HG03342 (cell line): ENCODE measurements around the gene TRDMT1.
"Not testable (repeated sequence)": the region's sequence is repeated elsewhere in the genome, so short reads cannot be mapped to it uniquely, and the experiment has no call there.

ENCODE experiments used
- ATAC-seq: cut with Tn5 transposase; IDR thresholded peaks from one replicate; pipeline ENCODE4 v1.9.1; 2021; ENCODE audit warnings: mild to moderate bottlenecking, moderate library complexity; ENCODE audit not compliant: unreplicated experiment

The TRDMT1 gene

DNA sequence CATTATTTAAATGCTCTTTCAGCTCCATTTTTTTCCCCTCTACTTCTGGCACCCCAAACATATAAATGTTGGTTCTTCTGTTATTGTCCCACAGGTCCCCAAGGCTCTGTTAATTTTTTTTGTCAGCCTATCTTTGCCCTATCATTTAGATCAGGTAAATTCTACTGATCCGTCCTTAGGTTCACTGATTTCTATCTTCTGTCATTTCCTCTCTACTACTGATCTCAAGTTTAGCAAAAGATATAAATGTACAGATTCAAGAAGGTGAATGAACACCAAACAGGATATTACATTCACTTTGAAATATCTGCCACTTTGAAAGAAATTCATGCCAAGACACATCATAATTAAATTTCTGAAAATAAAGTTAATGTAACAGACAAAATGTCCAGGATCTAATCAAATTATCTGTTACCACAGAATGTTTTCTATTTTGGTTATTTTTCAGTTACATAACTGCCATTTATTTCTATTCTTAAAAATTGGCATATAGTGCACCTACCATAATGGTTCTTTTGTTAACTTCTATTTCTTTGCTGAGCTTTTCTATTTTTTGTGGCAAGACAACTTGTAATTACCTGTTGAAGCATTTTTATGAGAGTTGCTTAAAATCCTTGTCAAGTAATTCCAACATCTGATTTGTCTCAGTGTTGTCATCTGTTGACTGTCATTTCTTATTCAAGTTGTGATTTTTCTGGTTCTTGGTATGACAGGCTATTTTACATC, 59.8 kb downstream of the TRDMT1 start:
- ATAC-seq = no peak

DNA sequence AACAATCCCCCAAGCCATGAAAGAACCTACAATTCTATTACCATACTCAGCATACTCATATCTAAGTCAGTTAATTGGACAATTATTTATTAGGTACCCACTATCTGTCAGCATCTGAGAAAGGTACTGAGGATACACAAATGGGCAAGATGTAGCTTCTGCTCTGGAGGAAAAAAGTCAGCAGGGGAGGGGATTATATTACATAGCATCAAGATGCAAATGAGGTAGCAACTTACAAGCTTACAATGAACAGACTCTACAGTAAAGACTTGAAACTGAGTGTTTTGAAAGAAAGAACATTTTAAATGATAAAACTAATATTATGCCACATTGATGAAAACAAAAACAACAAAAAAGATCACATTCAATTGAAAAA, 61.1 kb downstream of the TRDMT1 start:
- ATAC-seq = no peak

DNA sequence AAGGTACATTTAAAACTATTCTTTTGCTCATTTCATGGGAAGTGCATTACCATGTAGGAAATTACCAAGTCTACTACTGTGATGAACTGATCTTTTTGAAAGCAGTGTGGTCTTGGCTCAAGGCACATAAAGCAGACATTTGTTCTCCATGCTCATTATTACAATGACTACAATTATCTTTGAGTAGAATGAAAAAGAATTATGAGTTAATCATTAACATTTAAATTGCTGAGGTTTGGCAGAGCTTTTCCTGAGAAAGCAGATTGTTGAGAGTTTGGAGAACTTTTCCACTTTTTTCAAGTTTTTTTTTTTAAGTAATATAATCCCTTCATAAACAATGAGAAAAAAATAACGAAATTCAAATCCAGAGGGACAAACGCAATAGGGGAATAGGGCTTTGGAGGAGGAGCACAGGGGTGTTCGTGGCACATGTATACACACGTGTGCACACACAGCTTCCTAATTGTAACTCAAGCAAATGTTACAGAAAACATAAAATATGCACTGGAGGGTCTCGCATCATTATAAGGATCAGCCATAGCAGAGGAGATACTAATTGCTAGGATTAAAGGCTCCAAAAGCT, 62.9 kb downstream of the TRDMT1 start:
- no peak for ATAC-seq

DNA sequence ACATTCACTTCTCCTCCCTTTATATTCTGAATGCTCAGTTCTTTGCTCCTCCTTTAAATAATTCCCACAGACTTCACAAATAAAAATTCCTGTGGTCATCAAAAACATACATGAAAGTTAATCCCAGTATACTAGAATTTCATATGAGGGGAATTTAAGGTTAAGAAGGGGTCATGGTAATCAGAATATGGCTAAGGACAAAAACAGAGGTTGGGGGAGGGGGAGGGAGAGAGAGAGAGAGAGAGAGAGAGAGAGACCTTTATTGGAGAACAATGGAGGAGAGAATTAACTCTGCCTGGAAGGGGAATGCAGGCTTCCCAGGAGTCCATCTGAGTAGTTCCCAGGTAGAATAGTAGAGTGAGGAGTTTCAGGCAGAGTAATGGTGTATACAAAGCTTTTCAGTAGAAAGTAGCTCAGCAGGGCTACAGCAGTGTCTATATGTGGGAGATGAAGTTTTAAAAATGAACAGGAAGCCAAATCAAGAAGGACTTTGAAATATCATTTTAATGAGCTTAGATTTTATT, 66.7 kb downstream of the TRDMT1 start:
- no peak for ATAC-seq

DNA sequence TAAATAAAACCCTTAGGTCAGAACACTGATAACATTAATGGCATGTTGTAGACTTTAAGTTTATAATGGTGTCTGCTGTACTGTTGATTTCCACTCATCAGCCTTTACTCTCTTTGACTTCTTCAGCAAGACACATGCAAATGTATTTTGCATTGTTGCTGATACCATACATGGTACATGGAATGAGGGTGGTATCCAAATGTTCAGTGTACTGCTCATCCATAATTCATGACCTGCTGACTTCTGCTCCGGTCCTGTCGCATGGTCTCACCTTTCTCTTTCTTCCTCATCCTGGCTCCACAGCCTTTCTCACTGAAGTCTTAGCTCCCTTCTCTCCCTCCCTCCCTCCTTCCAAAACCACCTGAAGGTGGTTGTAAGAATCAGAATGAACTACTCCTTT, 67.2 kb downstream of the TRDMT1 start:
- ATAC-seq = no peak

DNA sequence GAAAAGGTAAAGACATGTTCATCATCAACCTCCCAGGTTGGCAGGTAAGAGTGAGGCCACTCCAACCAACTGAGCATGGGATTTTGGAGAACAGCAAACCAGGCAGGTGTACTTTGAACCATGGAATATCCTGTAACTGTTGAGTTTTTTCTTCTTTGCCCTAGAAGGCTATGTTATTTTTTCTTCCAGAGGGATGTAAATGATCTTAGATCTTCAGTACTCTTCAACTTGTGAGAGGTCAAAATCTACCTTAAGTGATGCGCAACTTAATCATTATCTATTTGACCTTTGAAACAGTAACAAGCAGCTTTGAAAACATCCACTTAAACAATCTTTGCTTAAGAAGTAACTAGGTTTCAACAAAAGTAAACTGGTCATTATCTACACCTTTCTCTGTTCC, 71.7 kb downstream of the TRDMT1 start, which contains the start of gene CUBN:
CUBN (minus strand) TSS at position 71 of the 400 bp plus-strand sequence; CDS start at position 25, 46 bp downstream.
- no peak for ATAC-seq

DNA sequence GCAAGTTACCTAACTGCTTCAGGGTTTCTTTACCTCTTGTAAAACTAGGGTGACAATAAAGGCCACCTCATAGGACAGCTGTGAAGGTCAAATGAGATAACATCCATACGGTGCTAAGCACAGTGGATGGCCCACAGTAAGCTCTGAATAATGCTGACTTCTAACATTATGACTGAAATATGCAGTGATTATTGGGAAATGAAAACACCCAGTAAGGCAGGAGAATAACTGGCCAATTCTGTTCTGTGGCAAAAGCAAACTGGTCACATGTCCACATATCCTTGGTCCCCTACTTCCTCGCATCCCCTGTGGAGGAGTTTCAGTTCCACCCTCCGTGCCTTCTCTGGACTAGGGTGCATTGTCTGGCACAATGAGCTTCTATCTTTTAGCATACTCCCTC, 73.2 kb downstream of the TRDMT1 start:
- no peak for ATAC-seq

DNA sequence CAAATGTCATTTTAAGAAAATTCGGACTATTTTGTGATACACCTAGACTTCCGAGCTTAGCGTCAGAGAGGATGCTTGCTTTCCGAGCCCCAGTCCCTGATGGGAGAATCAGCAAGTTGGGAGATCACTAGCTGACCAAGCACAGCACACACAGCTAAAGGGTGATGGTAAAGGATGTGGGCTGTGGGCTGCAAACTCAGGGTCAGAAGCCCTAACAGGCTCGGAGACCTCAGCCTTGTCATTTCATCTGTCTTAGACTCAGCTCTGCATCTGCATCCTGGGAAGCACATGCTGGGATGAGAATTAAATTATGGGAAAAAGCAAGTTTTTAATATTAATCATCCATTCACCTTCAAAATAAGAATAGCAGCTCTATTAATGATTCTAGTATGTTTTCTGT, 75.1 kb downstream of the TRDMT1 start:
- ATAC-seq = no peak

DNA sequence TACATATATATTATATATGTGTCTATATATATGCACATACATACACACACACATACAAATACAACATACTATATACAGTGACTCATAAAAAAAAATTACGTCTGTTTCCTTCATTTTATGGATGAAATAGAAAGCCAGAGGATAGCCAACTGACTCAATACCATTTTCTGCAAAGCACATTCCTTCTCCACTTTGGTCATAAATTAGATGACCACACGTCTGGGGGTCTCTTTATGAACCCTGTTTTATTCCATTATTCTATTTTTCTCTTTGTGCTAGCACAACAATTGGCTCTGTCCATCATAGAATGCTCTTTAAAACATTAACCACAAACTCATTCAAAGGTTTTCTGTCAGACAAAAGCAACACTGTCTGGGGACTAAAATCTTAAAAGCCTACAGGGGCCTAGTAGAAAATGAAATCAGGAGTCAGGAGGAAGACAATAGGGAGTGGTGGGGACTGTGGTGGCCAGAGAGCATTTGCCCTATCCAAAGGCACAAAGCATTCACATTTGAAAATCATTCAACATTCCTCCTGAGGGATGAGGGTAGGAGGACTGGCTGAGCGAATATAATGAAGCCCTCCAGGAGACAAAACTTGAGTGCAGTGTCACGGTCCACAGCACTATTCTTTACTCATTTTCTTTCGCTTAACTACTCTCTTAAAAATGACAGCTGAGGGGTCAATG, 76.1 kb downstream of the TRDMT1 start:
- ATAC-seq = no peak

DNA sequence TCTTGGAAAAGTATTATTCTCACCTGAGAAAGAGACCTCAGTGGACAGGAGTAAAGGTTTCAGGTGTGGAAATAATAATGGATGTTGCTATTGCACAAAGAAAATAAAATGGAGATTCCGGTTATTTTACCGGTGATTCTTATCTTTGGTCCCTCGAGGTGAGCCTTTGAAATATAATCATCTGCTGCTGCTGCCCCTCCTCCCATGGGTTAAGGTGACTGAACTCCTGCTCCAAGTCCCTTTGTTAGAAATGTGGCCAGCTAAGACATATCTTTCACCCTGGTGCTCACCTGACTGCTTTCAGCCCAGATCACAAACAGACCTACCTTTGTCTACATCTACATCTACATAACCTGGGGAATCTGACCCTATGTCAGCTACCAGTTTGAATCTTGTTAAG, 77.5 kb downstream of the TRDMT1 start:
- no peak for ATAC-seq

DNA sequence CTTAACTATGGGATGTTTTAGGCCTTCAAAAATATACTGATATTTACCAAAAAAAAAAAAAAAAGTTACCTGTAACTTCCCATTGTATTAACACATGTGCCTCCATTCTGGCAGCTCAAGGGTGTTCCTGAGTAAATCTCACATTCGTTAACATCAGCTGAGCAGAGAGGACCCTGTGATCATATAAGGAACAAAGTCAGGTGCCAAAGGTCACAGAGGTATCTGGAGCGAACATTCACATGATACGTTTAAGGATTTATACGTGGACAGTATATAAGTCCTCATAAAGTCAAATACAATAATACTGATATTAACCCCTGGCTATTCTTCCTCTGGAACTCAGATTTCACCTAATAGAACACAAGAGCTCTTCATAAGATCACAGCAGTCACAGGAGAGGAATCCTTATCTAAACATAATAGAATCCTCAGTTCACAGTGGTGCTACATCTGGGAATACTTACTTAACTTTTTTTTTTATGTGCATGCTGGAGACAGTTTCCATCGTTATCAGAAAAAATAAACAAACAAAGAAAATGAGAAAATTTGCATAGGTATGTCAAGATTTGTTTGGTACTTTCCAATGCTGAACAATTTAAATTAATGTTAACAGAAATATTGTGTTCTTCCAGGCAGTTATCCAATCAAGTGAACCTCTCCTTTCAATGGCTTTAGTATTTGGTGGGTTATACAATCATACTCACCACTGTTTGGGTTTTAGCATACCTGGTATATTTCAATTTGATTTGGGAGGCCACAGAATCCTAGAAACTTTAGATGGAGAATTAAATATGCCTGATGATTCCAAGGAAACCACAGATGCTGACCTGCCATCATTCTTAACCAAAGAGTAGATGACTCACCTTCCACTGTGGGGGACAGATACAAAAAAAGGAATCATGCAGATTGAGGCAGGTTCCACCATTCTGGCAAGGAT, 78.5 kb downstream of the TRDMT1 start:
- ATAC-seq = no peak

DNA sequence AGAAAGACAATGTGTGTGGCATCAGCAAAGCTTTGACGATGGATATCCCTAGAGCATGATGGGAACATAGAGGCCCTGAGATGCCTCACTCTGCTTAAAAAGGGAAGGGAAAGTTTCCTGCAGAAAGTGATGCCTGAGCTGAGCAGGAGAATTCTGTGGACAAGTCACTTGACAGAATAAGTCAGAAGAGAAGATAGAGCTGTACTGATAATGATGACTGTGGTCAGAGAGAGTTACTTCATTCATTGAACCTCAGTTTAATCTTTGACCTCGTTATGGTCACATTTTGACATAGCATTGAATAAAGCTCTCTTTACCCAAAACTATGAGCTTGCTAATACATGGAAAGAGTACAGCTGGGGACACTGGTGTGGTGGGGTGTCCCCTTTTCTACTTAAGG, 79.4 kb downstream of the TRDMT1 start:
- no peak for ATAC-seq

DNA sequence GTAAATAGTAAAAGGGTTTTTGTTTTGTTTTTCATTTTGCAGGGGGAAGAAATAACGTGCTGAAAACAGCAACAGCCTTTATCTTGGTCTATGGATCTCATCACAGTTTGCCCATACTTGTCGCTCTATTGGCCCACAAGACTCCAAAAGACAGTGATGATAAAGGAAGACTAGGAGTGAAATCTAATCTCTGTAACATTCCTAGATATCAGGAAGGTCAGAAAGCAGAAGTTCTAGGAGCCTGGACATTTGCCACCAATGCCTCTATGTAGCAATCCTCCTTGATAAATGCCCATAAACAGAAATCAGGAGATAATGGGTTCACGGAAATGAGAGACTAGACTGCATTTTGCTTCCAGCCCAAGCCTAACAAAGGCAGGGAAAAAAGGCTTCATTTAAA, 80.8 kb downstream of the TRDMT1 start:
- no peak for ATAC-seq

DNA sequence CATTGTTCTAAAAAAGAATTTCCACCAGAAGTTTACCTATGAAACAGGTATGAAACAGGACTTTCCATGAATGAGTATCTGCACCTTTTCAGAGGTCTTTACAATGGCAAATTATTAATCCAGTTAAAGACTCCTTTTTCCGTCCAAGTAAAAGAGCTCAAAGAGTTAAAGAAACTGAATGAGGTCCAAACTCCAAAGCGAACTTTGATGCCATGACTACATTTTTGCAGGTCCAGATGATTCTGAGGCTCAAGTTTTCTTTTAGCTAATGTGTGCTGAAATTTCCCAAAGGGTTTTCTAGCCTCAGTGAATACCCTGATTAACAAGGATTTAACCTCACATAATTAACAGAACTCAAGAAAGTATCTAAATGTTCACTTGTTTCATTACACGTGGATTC, 81.6 kb downstream of the TRDMT1 start:
- ATAC-seq = no peak

DNA sequence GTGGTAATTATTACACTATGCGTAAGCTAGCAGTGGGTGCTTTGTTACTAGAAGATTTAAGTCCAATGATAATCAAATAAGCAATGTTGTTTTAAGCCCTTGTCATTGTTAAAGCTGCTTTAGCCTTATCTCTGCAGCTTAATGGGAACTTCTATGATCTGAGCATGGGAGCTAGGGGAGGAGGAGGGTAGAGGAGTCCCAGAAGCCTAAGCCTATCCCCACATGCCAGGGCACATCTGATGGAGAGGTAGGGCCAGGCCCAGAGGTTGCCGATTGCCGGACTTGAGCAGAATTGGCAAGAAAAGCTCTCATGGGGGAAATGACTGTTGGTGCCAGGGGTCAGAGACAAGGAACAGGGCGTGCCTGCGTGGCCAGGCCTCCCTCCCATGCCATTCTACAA, 85.3 kb downstream of the TRDMT1 start:
- ATAC-seq = no peak

DNA sequence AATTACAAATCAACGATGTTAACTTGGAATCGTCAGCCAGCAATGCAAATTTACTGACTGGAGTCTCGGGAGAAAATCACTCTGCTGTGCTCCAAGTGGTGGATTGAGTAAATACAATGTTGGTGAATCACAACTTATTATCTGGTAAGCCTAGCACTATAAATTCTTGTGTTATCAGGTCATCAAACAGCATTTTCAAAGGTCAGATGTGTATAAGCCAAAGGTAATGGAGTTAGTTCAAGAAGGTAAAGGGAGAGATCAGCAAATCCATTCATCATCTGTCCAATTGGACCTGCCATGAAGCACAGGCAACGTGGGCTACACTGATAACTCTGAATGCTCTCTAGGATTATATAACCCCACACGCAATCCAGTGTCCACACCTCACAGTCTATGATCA, 85.8 kb downstream of the TRDMT1 start:
- ATAC-seq = no peak

DNA sequence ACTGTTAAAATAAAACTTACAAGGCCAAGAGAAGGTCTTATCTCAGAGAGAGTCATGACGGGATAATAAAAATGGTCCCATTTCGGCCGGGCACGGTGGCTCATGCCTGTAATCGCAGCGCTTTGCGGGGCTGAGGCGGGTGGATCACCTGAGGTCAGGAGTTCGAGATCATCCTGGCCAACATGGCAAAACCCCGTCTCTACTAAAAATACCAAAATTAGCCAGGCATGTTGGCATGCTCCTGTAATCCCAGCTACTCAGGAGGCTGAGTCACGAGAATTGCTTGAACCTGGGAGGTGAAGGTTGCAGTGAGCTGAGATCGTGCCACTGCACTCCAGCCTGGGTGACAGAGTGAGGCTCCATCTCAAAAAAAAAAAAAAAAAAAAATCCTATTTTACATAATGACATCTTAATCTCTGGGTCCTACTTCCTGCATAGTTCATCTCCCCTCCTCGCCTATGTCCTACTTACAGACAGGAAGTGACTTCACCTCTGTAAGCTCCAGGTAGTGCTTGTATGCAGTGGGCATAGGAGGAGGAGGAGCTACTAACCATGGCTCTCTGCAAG, 86.5 kb downstream of the TRDMT1 start:
- not testable (repeated sequence) for ATAC-seq

DNA sequence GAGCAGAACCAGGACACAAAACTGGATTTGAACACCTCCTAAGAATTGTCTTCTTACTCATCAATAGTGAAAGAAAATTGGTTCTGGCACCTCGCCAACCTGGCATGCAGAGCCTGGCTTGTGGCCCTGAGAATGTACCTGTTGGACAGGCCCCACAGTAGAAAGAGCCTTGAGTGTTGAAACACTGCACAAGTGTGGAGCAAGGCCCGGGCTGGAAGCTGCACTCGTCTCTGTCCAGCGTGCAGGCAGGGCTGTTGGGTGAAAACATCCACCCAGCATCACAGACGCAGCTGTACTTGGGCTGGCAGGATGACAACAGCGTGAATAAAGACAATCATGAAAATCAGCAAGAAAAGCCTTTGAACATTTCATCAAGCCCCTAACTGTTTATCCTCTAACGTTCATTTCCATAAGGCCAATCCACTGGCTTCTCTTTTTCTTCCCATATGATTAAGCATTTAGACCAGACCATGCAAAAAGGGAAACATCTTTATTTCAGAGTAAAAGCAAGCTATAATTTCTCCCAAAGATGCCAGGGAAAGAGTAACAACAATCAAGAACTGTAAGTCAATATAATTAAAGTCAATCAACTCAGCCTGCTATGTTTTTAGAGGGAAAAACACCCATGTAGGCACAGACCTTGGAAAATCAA, 87.5 kb downstream of the TRDMT1 start:
- no peak for ATAC-seq

DNA sequence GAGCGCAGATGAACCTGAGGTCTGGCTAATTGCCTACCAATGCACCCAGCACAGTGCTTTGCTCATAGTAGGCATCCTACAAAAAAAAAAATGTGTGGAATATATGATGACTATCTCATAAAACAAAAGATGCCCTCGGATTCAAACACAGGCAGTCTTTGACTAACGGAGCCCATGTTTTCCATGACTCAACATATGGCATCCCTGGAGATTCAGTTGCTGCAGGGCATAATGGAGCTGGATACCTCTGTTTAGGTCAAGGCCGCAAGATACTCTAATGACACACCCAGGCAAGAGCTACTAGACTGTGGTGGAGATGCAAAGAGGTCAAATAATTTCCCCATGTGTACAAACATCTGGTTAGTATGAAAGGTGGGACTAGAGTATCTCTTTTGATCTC, 88.1 kb downstream of the TRDMT1 start:
- no peak for ATAC-seq

DNA sequence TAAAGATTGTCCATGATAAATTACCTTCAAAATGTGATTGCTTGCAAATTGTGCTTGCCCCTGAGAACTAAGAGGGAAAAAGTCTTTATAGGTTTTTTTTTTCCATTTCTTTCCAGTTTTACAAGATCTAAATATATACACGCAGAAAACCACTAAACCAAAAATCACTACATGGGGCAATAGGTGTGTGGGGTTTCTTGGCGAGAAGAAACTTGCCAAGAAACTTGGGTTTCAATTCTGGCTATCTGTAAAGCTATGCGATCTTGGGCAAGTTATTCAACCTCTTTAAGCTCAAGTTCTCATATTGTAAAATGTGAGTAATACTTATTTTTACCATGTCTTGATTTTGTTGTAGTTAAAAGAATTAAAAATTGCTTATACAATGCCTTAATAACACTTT, 88.9 kb downstream of the TRDMT1 start:
- ATAC-seq = no peak
